Type B pancreatic cell (in vitro differentiated cells): ENCODE data around the gene FAT2. TPM values are rescaled to one million over a fixed set of nuclear protein-coding genes. Genes with fewer than 3 reads are reported as not detected.
"Not testable (repeated sequence)": the region's sequence is repeated elsewhere in the genome, so short reads cannot be mapped to it uniquely, and the experiment has no call there.

Experiments used
- DNase-seq: peaks from one replicate; pipeline ENCODE4 v3.0.0; 2021; ENCODE audit warnings: mixed read lengths; ENCODE audit not compliant: unreplicated experiment; ENCODE audit errors: extremely low spot score
- H3K27ac Mint-ChIP-seq: 2 replicates; pipeline ENCODE4 v1.8.0; 2021; ENCODE audit warnings: mild to moderate bottlenecking, mixed read lengths
- H3K27me3 Mint-ChIP-seq: 2 replicates; pipeline ENCODE4 v1.8.0; 2021; ENCODE audit warnings: mixed read lengths
- H3K36me3 Mint-ChIP-seq: 2 replicates; pipeline ENCODE4 v1.8.0; 2021; ENCODE audit warnings: mixed read lengths
- H3K4me1 Mint-ChIP-seq: one replicate; pipeline ENCODE4 v1.8.0; 2021; ENCODE audit warnings: mixed read lengths; ENCODE audit not compliant: unreplicated experiment
- H3K4me3 Mint-ChIP-seq: 2 replicates; pipeline ENCODE4 v1.8.0; 2021; ENCODE audit warnings: mild to moderate bottlenecking, mixed read lengths
- H3K9me3 Mint-ChIP-seq: 2 replicates; pipeline ENCODE4 v1.8.0; 2021; ENCODE audit warnings: mixed read lengths
- total RNA-seq: library from RNA; stranded (reverse); gene quantifications from 2 replicates; pipeline ENCODE4 v1.2.1, GENCODE V29; 2021; ENCODE audit warnings: low replicate concordance
- TF ChIP-seq, protein P1 (sequence below): fragments of 200-600 bp; sonication (generic); conservative IDR thresholded peaks from 2 replicates; pipeline ENCODE4 v1.5.0; 2021; ENCODE audit warnings: antibody characterized with exemption, mild to moderate bottlenecking

FAT2 gene
- total RNA-seq, 1 donor from 2014 or later, result 0.80 TPM

DNA sequence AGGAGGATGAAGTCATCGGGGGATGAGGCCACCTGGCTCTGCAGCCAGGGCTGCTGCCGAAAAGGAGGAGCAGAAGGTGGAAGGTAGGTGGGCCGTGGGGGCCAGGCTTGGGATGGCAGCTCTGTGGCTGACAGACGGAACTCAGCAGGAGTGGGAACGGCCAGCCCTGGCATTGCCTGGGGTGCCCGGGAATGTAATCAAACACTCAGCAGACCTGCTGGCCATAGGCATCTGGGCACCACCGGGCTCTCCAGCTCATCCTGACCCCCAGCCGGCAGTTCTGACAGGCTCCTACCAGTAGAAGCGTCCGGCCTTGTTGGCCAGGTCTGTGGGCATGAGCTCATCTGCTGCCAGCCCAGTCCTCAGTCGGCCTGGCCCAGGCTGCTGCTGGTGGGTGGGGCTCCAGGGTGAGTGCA is 4.3 kb upstream of the FAT2 start:
- H3K27ac Mint-ChIP-seq, result no peak overlapping the region
- peaks cover 6% of the 10 kb centered on the region for H3K27me3 Mint-ChIP-seq
- H3K9me3 Mint-ChIP-seq, result no peaks in the 10 kb centered on the region
- TF ChIP-seq, protein P1, sequence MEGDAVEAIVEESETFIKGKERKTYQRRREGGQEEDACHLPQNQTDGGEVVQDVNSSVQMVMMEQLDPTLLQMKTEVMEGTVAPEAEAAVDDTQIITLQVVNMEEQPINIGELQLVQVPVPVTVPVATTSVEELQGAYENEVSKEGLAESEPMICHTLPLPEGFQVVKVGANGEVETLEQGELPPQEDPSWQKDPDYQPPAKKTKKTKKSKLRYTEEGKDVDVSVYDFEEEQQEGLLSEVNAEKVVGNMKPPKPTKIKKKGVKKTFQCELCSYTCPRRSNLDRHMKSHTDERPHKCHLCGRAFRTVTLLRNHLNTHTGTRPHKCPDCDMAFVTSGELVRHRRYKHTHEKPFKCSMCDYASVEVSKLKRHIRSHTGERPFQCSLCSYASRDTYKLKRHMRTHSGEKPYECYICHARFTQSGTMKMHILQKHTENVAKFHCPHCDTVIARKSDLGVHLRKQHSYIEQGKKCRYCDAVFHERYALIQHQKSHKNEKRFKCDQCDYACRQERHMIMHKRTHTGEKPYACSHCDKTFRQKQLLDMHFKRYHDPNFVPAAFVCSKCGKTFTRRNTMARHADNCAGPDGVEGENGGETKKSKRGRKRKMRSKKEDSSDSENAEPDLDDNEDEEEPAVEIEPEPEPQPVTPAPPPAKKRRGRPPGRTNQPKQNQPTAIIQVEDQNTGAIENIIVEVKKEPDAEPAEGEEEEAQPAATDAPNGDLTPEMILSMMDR, result no peak
- no peak for DNase-seq
- peaks cover 32% of the 10 kb centered on the region for H3K4me1 Mint-ChIP-seq
- no peak overlapping the region for H3K4me3 Mint-ChIP-seq
- no peaks in the 10 kb centered on the region for H3K36me3 Mint-ChIP-seq

DNA sequence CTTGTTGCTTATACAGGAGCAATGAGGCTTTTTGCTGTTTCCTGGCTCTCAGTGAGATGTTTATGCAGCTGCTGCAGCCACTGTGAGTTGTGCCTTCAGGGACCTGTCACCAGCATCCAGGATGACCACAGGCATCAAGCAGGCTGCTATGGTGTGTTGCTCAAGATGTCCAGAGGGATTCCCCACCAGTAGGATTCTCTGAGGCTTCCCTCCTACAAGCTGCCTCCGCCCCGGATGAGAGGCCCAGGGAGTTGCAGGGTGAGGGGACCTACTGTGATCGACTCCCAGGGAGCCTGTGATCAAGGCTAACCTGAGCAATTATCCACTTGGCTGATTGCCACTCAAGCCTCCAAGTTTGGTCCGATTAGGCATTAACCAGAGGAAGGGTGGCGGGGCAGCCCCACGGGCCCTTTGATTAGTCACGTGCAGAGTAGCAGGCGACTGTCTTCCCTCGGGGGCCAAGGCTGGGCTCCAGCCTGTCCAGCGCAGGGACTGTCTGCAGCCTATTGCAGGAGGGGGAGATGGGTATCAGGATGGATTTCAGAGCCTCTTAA is 1.8 kb upstream of the FAT2 start:
- H3K4me3 Mint-ChIP-seq, result no peak overlapping the region
- no peaks in the 10 kb centered on the region for H3K36me3 Mint-ChIP-seq
- TF ChIP-seq, protein P1, result no peak
- peaks cover 3% of the 10 kb centered on the region for H3K27me3 Mint-ChIP-seq
- no peak overlapping the region for H3K27ac Mint-ChIP-seq
- no peaks in the 10 kb centered on the region for H3K9me3 Mint-ChIP-seq
- H3K4me1 Mint-ChIP-seq, result peaks cover 25% of the 10 kb centered on the region
- DNase-seq, result no peak

DNA sequence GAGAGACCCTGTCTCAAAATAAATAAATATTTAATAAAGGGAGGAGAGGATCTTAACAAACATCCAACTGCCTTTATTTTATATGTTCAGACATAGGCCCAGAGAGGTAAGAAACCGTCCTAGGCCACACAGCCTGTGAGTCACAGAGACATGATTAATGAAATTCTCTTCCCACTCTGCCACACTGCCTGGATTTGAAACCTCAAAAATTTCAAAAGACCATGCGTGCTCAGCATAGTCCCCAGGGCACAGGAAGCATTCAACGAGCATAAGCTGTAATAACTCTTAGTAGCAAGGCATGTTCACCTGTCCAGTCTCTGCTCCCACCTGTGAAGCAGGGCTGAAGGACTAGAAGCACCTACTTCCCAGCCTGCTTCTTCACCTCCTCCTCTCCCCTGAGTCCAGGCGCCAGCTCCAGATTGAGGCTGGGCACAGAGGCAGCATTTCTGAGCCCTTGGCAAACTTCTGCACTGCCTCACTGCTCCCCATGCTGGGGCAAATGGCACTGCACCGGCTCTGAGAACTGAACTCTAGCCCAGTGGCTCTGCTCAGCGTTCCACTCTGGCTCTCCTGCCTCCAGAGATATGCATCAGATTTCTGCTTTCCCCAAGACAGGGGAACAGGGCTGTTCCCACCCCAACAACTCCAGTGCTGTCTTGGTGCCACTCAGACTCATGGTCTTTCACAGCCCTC is 1.1 kb downstream of the FAT2 start:
- Mint-ChIP-seq H3K36me3 (no peaks in the 10 kb centered on the region), H3K9me3 (no peaks in the 10 kb centered on the region), H3K27me3 (peaks cover 3% of the 10 kb centered on the region), H3K27ac (no peak overlapping the region), H3K4me1 (peaks cover 14% of the 10 kb centered on the region), H3K4me3 (no peak overlapping the region)
- TF ChIP-seq, protein P1, result no peak
- no peak for DNase-seq

DNA sequence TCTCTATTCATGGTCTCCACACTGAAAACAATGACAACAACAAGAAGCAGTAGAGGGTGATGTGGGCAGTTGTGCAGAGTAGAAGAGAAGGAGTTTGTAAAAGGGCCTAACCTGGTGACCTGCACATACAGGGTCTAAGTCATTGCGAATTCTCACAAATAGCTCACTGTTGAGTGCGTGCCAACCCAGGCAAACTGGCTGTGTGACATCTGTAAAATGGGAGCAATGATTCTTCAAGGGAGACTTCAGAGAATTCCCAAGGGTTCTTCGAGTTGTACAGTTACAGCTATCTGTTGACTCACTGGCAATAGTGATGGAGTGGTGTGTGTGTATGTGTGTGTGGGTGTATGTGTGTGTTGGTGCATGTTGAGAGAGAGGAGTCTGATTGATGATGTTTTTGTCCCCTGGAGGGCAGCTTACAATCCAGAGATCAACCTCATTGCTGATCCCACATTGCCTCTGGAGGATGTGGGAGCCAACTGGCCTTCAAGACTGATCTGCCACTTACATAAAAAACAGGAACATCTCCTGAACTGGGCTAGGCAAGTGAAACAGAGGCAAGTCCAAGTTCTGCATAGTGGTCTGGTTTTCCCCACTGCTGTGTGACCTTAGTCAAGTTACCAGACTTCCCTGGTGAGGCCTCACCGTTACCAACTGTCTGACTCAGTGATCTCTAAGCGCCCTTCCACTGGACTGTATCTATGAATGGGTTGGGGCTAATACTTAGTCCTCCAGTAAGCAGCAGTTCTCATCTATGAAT is 3.2 kb downstream of the FAT2 start:
- no peak for DNase-seq
- H3K9me3 Mint-ChIP-seq, result no peaks in the 10 kb centered on the region
- peaks cover 5% of the 10 kb centered on the region for H3K4me1 Mint-ChIP-seq
- H3K4me3 Mint-ChIP-seq, result no peak overlapping the region
- H3K36me3 Mint-ChIP-seq, result no peaks in the 10 kb centered on the region
- no peak overlapping the region for H3K27ac Mint-ChIP-seq
- TF ChIP-seq, protein P1, result no peak
- H3K27me3 Mint-ChIP-seq, result no peaks in the 10 kb centered on the region

DNA sequence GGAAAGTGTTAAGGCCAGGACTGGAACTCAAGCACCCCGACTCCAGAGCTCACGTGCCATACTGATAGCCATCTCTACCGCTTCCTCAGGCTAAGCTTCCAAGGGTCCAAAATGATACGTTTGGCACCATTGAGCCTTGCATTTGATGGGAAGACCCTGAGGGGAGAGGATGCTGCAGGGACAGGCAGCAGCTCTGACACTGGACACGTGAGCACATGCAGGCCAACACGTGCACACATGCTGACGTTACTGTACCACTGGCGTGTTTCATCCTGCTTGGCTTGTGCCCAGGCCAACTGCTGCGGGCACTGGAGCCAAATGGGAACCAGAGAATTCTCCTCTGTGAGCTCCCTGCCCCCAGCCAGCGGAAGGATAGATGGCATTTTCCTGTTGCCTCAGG is 5.2 kb downstream of the FAT2 start:
- TF ChIP-seq, protein P1, result no peak
- DNase-seq, result no peak
- Mint-ChIP-seq H3K4me1 (peaks cover 5% of the 10 kb centered on the region), H3K36me3 (no peaks in the 10 kb centered on the region), H3K4me3 (no peak overlapping the region), H3K27ac (no peak overlapping the region), H3K27me3 (no peaks in the 10 kb centered on the region), H3K9me3 (no peaks in the 10 kb centered on the region)

DNA sequence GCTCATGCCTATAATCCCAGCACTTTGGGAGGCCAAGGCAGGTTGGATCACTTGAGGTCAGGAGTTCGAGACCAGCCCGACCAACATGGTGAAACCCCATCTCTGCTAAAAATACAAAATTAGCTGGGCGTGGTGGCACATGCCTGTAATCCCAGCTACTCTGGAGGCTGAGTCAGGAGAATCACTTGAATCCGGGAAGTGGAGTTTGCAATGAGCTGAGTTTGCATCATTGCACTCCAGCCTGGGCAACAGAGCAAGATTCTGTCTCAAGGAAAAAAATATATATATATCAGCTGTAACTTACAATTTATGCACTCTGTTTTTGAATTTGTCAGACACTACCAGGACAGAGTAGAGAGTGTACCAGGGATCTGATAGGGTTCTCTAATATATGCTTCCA is 5.8 kb downstream of the FAT2 start:
- not testable (repeated sequence) for H3K27me3 Mint-ChIP-seq, H3K4me3 Mint-ChIP-seq, H3K4me1 Mint-ChIP-seq, DNase-seq, H3K27ac Mint-ChIP-seq, H3K9me3 Mint-ChIP-seq, H3K36me3 Mint-ChIP-seq
